Retinal pigment epithelial cell (primary cell): ENCODE measurements around the gene SUSD6.

ENCODE experiments used
- DNase-seq: peaks from one replicate; pipeline ENCODE4 v3.0.0-alpha.2; 2010; ENCODE audit warnings: low read depth
- H3K4me3 ChIP-seq: 2 replicates; pipeline ENCODE4 v1.5.1; 2011; ENCODE audit warnings: mild to moderate bottlenecking, low read length, control low read depth, moderate library complexity
- TF ChIP-seq, protein P1 (sequence below): conservative IDR thresholded peaks from 2 replicates; pipeline ENCODE4 v1.5.1; 2011; ENCODE audit warnings: low read depth, low read length, control low read depth, inconsistent platforms

The SUSD6 gene

DNA sequence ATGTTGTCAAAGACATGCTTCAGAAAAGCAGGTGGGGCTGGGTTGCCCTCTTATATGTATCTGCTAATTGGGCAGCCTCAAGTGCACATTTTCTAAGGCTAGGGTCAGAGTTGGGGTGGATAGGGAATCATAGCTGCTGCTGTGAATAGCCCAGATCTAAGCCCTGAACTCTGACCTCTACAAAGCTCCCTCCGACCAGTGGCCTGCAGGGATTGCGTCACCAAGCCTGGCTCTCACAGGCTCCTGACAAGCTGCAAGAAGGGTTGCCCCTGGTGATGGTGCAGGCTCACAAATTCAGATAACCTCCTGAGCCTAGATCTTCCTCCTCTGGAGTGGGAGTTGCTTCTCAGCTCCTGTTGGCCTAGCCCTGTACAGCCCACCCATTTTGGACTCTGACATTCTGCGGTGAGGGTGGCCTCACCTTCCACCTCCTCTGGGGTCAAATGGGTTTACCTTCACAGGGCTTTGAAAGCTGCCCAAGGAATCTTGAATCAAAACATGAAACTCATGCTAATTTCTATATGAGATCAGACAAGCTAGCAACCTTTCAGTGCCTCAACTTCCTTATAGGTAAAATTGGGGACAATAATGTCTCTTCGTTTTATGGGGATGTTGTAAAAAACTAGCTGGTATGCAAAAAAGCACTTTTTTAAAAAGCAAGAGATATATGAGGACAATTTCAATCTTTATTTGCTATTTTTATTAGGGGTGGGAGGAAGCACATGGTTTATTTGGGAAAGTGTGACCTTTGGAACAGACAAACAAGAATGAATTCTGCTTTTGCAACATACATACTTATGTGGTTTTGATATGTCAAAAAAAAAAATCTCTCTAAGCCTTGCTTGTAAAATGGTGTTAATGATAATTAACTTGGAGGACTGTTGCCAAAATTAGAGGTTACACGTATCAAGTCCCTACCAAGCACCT, 4.9 kb upstream of the SUSD6 start:
- no peak for DNase-seq
- TF ChIP-seq, protein P1, sequence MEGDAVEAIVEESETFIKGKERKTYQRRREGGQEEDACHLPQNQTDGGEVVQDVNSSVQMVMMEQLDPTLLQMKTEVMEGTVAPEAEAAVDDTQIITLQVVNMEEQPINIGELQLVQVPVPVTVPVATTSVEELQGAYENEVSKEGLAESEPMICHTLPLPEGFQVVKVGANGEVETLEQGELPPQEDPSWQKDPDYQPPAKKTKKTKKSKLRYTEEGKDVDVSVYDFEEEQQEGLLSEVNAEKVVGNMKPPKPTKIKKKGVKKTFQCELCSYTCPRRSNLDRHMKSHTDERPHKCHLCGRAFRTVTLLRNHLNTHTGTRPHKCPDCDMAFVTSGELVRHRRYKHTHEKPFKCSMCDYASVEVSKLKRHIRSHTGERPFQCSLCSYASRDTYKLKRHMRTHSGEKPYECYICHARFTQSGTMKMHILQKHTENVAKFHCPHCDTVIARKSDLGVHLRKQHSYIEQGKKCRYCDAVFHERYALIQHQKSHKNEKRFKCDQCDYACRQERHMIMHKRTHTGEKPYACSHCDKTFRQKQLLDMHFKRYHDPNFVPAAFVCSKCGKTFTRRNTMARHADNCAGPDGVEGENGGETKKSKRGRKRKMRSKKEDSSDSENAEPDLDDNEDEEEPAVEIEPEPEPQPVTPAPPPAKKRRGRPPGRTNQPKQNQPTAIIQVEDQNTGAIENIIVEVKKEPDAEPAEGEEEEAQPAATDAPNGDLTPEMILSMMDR, result no peak
- H3K4me3 ChIP-seq, result no peak overlapping the region

DNA sequence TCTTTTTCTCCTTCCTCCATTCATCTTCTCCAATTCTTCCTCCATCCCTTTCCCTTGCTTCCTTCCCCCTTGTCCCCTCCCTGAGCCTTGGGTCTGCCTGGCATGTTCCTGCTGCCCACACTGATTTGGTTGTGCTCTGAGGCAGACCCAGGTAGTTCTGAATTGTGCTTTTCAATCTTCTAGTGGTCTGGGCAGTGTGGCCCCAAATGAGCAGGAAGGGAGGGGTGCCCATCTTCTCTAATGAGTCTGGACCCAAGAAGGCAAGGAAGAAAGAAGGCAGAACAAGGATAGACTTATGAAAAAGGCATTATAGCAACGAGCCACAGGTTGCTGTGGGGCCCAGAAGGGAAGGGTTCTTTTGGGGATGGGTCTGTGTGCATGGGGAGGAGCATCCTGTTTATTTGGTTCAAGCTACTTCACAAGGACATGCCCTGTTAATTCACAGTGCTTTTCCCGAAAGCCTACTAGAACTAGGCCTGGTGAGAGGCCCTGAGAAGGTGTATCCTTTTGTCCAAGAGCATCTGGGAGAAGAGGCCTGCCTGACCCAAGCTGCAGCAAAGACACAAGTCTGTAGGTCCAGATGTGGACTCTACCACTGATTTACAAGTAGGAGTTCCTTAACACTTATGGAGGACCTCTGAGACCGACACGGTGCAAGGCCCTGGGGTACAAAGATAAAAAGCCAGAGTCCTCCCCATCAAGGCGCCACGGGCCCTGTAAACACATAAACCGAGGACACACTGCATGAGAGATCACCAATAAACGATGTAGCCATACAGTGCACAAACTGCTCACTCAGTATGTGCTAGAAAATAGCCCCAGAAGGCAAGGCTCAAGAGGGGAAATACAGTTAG, 1.1 kb upstream of the SUSD6 start:
- H3K4me3 ChIP-seq, result peak overlapping the region; percentile 70
- TF ChIP-seq, protein P1, result no peak
- DNase-seq, result no peak

DNA sequence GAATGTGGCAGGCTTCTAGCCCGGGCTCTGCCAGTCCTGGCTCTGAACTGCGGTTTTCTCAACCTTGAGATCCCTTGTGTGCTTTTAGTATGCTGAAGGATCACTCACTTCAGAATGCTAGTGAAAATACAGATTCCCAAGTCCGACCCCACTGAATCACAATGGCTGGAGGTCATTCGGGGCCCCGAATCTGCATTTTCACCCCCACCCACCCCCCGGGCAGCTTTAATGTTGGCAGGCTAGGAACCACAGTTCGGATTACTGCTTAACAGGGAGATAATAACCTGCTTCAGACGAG, 573 bp upstream of the SUSD6 start:
- DNase-seq, result no peak
- peak overlapping the region; percentile 70 for H3K4me3 ChIP-seq
- TF ChIP-seq, protein P1, result no peak

DNA sequence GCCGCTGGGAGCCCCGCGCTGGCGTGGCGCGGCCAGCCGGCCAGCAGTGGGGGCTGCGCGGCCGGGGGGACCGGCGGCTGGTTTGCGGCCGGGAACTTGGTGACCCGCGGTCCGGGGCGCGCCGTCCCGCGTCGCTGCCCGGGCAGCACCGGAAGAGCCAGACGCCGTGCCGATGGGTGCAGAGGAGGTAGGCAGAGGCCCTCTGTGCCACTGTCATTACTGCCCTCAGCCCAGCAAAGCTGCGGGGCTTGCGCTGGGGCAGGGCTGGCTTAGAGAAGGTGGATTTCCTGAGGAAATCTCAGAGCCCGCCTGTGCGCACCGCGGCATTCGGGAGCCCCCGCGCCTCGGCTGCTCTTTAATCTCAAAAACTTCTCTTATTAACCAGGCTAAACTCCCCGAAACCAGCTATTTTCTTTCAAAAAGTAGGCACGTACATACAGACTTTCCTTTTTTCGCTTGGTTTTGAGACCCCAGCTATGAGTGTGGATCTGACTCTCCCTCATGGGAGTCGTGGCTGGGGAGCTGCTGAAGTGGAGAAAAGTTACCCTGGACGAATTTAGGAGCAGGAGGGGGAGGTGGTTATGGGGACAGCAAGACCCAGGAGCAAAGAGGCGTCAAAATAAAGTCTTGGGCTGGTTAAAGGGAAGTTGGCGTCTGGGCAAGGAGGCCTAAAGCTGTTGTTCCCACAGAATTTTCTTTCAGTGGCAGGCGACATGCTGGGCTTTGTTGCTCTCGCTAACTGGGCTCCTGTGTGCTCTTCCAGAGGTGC, 802 bp downstream of the SUSD6 start:
- TF ChIP-seq, protein P1, result no peak
- peak overlapping the region; percentile 76 for H3K4me3 ChIP-seq
- no peak for DNase-seq

DNA sequence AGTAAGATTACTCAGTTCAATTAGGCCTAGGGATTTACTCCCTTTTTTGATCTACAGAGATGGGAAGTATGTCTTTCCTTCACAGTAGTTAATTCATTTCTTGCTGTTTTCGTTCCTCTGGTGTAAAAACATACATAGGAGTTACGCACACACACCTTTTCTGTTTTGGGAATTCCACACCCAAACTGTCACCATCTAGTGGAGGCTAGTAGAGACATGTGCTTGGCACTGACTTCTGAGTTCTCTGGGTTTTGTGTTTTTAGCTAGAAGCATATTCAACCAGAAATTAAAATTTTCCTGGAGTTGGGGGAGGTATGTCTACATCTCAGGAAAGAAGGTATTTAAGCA, 1.4 kb downstream of the SUSD6 start:
- TF ChIP-seq, protein P1, result peak; percentile 30
- DNase-seq, result no peak
- peak overlapping the region; percentile 76 for H3K4me3 ChIP-seq

DNA sequence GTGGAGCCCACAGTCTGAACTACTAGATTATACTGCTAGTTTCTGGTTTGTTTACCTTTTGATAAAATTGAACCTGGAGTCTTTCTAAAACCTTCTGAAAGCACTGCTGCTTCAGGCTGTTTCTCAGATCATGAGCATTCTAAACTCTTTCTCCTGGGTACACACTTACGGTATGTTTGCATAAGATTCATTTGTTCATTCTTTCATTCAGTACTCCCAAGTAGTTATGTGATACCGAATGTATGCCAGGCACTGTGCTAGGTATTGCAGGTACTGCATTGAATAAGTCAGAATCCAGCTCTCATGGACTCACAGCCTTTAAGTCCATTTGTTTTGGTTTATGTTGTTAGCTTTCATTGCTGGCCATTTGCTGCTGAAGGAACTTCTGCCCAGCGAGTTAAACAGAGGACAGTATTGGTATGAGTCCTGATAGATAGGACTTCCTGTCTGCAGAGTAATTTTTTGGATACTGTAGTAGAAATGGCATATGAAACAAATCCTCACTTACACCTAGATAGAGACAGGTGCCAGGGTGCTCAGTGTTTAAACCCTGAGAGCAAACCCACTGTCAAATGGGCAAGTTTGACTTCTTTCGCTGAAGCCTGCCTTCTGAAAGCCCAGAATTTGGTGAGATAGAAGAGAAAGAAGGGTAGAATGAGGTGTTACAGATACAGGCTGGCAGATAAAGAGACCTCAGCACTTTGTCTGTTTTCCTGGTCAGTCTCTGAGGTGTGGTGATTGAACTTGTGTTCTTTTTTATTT, 2.1 kb downstream of the SUSD6 start:
- H3K4me3 ChIP-seq, result no peak overlapping the region
- TF ChIP-seq, protein P1, result no peak

More for the DNA sequence above, 2.1 kb downstream of the SUSD6 start:
- DNase-seq, result no peak
